Measurements from ENCODE around the gene TNRC6B.
"Not testable (repeated sequence)": the region's sequence is repeated elsewhere in the genome, so short reads cannot be mapped to it uniquely, and the experiment has no call there.

Gene TNRC6B

DNA sequence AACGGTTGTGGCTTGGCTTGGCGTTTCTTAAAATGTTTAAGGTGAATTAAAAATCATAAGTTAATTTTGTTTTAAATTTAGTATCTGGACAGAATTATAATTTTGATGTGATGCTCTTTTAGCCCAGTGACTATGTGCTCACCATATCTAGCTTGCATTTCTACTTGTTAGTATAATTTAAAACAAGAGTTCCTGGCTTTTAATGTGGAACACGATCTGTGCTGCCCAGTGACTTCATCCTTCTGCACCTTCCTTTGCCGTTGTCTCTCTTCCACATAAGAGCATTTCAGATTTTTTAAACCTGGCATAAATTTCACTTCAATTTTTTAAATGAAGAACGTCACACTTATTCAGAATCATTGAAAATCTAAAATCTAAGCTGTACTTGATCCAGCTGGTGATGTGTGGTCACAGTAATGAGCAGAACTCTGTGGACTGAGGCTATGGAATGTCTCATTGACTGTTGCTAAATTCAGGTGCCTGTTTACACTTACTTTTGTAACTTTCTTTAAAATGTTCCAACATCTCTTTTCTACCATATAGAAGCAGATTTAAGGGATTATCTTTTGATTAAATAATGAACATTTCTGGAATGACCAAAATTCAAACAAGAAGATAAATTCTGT is 93.1 kb downstream of the TNRC6B start:
- DNase-seq (ENCODE audit: low read depth): no peak
- H3K4me3 ChIP-seq (ENCODE audit: low read depth, low read length): no peak overlapping the region

DNA sequence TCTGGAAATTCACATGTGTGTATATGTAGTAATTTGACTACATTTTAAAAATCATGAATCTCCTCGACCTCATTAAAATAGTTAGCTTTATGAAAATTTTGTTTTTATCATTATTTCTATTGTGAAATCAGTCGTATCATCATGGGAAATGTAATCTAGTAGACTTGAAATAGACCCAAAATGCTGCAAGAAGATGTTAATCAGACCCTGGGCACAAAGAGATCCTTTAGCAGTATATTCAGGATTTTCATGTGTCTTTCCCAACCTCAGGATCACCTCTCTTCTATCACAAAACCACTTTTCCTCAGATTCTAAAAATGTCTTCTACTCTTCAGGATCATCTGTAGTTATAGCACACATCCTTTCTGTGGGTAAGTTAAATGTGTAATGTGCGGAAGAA is 93.7 kb downstream of the TNRC6B start:
- no peak overlapping the region for H3K4me3 ChIP-seq (ENCODE audit: low read depth, low read length)
- DNase-seq (ENCODE audit: low read depth): no peak

DNA sequence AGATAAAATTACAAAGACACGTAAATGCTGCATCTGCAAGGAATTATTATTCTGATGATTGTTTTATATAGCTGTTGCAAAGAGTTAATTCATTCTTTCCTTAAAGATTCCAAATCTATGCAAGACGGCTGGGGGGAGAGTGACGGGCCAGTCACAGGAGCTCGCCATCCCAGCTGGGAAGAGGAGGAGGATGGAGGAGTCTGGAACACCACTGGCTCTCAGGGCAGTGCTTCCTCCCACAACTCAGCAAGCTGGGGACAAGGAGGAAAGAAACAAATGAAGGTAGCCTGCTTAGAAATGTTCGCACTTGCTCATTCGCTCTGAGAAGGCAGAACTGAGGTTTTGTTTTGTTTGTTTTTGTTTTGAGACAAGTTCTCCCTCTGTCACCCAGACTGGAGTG is 95.6 kb downstream of the TNRC6B start:
- DNase-seq (ENCODE audit: low read depth): no peak
- H3K4me3 ChIP-seq (ENCODE audit: low read depth, low read length): no peak overlapping the region

DNA sequence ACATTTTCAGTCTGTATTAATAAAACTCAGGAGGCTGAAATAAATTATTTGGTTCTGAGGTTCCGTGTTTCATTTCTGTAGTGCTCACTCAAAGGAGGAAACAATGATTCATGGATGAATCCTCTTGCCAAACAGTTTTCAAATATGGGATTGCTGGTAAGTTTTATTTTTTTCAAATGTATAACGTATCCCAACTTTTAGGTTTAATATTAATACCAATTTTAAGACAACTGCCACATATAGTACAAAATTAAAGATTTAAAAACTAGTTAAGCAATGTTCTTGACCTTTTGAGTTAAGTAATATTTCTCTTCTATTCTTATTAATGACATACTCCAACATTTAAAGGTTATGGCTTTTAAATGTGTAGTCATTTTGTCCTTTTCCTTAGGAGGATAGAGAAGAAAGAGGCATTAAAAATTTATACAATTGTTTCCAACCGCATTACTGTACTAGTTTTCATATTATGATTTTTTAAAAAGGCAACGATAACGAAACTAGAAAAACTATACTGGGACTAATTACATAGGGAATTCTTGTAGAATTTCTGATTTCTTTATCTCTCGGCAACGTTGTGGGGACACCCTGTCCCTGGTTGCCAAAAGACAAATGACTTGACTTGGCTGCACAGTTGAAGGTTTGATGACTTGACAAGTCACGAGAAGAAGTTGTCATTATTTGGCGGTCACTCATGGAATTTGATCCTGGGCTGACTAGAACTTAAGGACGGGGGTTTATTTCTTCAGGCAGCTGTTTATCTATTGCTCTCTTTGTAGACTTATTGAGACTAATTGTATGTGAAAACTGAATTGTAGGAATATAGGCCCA is 99.5 kb downstream of the TNRC6B start:
- H3K4me3 ChIP-seq (ENCODE audit: low read depth, low read length): peak overlapping the region; percentile 44
- DNase-seq (ENCODE audit: low read depth): no peak

DNA sequence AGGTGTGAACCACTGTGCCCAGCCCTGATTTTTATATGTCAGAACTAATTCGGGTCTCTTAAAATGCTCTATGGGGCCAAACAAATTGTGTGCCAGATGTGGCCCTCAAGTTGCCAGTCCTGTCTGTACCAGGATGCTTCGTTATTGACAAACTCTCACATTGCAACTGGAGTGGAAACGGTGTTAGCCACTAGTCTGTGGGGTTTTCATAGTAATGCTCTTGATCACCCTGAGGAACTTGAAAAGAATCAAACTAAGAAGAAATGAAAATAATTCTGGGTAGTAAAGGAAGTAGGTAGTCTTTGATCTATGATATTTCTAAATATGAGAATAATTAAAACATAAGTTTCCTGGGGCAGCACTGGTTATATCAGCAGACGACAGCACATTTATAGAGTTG is 101.3 kb downstream of the TNRC6B start:
- no peak overlapping the region for H3K4me3 ChIP-seq (ENCODE audit: low read depth, low read length)
- DNase-seq (ENCODE audit: low read depth): no peak

DNA sequence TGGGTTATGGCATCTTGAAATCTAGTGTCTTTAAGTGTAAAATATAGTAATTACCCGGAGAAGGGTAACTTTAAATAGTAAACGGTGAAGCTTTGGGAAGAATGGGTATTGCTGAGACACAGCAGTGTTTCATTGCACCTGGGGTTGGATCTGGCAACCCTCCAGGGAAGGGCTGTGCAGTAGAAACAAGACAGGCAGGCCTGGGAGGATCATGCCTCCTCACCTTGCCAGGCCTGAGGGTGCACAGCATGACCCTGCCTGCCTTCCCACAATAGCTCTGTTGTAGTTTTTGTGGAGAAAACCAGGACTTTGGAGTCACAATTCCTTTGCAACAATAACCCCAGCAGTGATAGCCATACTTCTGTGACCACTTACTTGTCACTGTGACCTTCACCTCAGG is 104.0 kb downstream of the TNRC6B start:
- no peak overlapping the region for H3K4me3 ChIP-seq (ENCODE audit: low read depth, low read length)
- no peak for DNase-seq (ENCODE audit: low read depth)

DNA sequence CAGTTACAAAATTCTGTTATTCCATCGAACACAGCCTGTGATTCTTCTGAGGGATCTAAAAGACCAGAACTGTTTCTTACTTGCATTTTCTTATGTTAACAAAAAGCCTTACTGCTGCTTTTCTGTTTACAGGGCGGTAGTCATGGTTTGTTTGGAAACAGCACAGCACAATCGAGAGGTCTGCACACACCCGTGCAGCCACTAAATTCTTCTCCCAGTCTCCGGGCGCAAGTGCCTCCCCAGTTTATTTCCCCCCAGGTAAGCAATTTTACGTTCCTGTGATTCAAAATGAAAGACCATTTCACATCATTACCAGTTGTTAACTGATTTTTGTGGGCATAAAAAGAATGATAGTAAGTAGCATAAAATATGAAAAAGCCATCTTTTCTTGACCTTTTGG is 107.8 kb downstream of the TNRC6B start:
- H3K4me3 ChIP-seq (ENCODE audit: low read depth, low read length): no peak overlapping the region
- no peak for DNase-seq (ENCODE audit: low read depth)

DNA sequence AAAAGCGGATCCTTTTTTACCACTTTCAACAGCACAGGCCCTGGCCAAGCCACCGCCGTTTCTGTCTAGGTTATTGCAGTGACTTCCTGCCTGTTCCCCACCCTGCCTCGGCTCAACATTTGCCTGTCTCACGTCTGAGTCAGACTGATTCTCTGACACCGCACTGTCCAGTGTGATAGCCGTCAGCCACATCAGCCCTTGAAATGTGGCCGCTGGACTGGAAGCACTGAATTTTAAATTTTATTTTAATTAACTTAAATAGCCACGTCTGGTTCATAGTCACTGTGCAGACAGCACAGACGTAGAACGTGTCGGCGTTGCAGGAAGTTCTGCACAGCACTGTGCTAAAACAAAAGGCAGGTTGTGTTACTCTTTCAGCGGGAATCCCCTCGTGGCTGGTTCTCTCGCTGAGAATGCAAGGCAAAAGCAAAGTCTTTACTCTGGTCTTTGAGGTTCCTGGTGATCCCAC is 112.3 kb downstream of the TNRC6B start:
- no peak overlapping the region for H3K4me3 ChIP-seq (ENCODE audit: low read depth, low read length)
- no peak for DNase-seq (ENCODE audit: low read depth)

DNA sequence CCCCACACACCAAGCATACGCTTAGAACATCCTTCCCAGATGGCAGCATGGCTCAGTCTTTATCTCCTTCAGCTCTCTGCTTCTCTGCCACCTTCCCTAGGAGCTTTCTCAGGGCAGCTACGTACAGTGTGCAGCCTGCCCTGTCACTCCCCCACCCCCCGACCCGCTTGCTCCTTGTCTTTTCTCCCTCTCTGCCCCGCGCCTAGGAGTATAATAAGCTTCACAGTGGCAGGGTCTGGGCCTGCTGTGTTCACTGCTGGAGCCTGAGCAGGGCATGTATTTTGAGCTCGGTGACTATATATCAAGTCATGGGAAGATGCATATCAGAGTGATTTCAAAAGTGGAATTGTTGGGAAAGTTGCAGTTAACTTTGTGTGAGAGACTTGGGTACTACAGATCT is 112.8 kb downstream of the TNRC6B start:
- H3K4me3 ChIP-seq (ENCODE audit: low read depth, low read length): no peak overlapping the region

DNA sequence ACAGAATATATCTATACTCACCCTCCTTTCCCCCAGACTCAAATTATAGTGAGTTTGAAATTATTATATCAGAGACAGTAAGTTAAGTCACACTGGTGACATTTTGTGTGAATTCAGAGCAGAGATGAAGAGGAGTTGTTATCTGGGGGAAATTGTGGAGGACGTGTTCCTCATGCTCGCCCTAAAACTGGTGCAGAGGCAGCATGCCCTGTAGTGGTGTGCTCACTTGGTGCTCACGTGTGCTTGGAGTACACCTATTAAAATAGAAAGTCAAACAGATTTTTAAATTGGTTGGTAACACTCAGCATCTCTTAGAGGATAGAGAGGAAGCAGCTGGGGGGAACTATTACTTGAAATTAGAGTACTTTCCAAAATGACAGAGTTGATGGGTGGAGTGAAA is 117.0 kb downstream of the TNRC6B start:
- no peak for DNase-seq (ENCODE audit: low read depth)

More for the DNA sequence above, 112.8 kb downstream of the TNRC6B start:
- no peak for DNase-seq (ENCODE audit: low read depth)

DNA sequence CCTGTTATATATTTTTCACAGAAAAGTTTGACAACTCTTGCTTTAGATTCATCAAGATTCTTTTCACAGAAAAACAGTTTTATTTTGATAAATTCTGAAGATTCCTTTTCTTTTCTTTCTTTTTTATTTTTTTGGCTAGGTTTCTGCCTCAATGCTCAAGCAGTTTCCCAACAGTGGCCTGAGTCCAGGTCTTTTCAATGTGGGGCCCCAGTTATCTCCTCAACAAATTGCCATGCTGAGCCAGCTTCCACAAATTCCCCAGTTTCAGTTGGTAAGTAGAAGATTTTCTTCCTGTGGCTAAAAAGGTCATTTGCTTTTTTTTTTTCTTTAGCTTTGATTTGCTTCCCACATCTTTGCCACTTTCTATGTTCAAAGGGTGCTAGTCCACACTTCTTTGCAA is 122.6 kb downstream of the TNRC6B start:
- no peak overlapping the region for H3K4me3 ChIP-seq (ENCODE audit: low read depth, low read length)
- no peak for DNase-seq (ENCODE audit: low read depth)

More for the DNA sequence above, 117.0 kb downstream of the TNRC6B start:
- no peak overlapping the region for H3K4me3 ChIP-seq (ENCODE audit: low read depth, low read length)

DNA sequence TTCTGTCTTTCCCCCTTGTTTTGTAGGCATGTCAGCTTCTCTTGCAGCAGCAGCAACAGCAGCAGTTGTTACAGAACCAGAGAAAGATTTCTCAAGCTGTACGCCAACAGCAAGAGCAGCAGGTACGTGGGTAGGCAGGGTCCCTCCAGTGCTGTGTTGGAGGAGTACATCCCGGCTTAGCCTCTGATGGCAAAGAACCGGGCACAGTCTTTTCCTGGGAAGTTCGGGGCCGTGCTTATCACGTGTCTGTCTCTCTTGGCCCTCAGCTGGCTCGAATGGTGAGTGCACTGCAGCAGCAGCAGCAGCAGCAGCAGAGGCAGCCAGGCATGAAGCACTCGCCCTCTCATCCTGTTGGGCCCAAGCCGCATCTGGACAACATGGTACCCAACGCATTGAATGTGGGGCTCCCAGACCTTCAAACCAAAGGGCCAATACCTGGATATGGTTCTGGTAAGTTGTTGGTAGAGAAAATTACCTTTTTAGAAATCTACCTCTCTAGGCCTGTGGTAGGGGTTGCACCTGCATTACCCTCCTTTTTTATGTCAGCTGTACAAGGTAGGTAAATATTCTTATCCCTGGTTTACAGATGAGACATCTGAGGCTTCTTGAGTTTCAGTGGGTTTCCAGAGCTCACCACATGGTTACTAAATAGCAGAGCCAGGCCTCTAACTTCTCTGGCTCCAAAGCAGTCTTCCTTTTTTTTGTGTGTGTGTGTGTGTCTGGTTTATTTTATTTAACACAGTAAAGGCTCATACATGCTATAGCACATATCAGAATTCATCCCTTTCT is 123.4 kb downstream of the TNRC6B start:
- no peak overlapping the region for H3K4me3 ChIP-seq (ENCODE audit: low read depth, low read length)
- DNase-seq (ENCODE audit: low read depth): no peak

DNA sequence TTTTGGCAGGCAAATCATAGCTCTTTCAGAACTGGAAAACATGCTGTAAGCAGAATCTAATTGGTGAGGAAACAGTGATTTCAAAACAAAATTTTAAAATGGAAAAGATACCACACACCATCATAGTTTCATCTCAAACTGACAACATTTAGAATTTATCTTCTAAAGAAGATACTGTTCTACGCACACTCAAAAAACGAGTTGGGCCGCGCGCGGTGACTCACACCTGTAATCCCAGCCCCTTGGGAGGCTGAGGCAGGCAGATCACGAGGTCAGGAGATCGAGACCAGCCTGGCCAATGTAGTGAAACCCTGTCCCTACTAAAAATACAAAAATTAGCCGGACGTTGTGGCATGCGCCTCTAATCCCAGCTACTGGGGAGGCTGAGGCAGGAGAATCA is 124.4 kb downstream of the TNRC6B start:
- no peak for DNase-seq (ENCODE audit: low read depth)
- H3K4me3 ChIP-seq (ENCODE audit: low read depth, low read length): no peak overlapping the region

DNA sequence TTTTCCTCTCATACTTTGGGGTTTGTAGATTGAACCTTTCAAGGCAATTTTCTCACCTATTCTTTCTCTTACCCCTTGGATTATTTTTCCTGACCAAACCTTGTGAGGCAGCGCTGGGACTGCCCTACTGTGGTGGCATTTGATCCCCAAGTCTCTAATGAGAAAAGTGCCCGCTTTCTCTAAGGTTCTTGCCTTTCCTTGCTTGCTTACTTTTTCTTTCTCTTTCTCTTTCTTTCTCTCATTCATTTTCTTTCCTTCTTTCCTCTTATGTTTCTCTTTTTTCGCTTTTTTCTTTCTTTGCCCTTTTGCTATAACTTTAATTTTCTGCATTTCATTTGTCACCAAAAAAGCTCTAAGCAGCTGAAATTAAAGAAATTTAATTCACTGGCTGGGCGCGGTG is 127.9 kb downstream of the TNRC6B start:
- no peak for DNase-seq (ENCODE audit: low read depth)
- no peak overlapping the region for H3K4me3 ChIP-seq (ENCODE audit: low read depth, low read length)

DNA sequence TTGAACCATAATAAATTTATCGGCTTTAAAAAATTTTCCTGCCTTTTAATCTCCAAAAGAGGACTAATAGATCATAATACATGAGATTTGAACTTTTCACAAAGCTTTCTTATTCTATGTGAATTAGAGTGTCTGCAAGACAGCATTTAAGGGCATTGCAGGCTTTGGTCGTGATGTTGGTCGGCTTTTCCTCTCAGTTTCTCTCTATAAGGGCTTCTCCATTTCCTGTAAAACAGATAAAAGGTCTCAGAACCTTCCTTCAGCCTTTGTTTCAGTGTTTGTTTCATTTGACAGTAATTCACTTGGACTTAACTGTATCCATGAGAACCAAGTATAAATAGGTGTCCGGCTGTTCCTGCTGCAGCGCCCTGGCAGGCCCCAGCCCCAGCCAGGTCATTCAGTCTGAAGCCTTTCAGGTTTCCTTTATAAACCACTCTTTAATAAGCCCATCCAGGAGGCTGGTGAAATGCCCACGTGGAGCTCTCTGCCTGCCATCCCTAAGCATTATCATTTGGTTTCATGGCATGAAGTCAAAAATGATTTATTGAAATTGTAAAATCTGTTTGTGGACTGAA is 131.4 kb downstream of the TNRC6B start:
- no peak for DNase-seq (ENCODE audit: low read depth)
- H3K4me3 ChIP-seq (ENCODE audit: low read depth, low read length): no peak overlapping the region

DNA sequence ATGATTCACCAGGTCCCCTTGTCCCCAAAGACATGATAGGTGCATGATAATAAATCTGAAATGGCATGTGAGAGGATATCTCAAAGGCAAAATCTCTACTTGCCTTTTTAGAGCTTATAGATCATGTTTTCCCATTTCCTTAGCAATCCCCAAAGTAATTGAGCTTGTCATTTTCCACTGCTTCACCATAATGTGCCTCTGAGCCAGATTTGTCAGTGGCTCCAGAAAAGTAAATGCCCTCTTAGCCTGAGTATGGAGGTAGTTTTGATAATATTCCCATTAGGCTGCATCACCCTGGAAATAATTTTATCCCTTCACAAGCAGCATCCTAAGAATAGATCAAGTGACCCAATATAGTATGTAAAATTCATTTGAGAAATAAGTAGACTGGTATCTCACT is 131.9 kb downstream of the TNRC6B start:
- no peak for DNase-seq (ENCODE audit: low read depth)
- no peak overlapping the region for H3K4me3 ChIP-seq (ENCODE audit: low read depth, low read length)

DNA sequence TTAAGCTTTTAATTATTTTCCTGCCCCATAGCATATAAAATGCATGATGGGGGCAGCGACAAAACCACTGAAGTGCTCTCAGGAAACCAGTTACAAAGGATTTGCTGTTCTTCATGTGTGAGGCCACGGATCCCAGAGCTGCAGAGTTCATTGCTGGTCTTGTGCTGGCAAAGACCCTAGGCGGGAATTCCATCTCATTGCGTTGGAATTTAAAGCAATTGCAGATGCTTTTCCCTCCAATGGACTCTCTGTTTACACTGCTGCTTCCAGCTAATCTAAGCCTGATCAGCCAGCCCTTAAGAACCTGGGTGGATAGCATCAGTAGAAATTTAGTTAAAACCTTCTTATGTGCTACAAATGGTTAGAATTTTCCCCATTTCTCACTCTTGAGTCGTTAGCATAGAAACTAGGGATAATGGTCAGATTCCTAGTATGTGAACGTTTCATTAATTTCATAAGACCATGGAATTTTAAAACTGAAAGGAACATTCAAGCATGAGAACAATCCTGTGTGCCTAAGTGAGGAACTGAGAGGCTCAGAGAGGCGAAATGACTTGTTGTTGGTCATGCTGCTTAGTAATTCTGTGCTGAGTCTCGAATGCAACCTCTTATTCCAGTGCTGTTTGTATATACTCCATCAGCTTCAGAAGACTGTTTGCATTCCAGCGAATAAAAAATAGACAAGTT is 132.5 kb downstream of the TNRC6B start:
- peak; percentile 54 for DNase-seq (ENCODE audit: low read depth)

DNA sequence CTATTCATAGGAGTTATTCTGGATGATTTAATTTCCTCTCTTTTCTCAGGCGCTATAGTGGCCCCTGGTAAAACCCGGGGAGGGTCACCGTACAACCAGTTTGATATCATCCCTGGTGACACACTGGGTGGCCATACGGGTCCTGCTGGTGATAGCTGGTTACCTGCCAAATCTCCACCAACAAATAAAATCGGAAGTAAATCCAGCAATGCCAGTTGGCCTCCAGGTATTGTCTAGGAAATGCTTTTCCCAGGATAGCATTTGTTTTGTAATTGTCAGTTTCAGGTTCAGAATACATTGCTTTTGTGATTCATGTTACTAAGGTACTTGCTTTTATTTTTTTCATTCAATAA is 133.0 kb downstream of the TNRC6B start:
- DNase-seq (ENCODE audit: low read depth): no peak
- no peak overlapping the region for H3K4me3 ChIP-seq (ENCODE audit: low read depth, low read length)

More for the DNA sequence above, 132.5 kb downstream of the TNRC6B start:
- no peak overlapping the region for H3K4me3 ChIP-seq (ENCODE audit: low read depth, low read length)

DNA sequence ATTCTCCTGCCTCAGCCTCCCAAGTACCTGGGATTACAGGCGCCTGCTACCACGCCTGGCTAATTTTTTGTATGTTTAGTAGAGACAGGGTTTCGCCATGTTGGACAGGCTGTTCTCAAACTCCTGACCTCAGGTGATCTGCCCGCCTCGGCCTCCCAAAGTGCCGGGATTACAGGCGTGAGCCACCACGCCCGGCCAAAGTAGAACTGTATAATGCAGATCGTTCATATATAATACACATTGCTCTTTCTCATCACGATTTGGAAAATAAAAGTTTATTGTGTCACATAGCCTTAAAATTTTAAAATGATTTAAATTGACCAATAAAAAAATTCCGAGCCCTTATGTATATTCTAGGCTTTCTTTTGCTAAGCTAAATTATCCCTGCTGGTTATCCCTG is 133.9 kb downstream of the TNRC6B start:
- not testable (repeated sequence) for DNase-seq (ENCODE audit: low read depth); H3K4me3 ChIP-seq (ENCODE audit: low read depth, low read length)

All from skeletal muscle cell (primary cell).